Stimulated activated CD8-positive, alpha-beta memory T cell treated with anti-CD3 and anti-CD28 coated beads, Interleukin-4, amount 100 ng/mL, for 24 hours (primary cell): ENCODE measurements around the gene CNGA2.
"Not testable (repeated sequence)": the region's sequence is repeated elsewhere in the genome, so short reads cannot be mapped to it uniquely, and the experiment has no call there.

Experiments
- DNase-seq: peaks from one replicate; pipeline ENCODE4 v3.0.0-alpha.2; 2020; ENCODE audit warnings: low read depth

Gene CNGA2

GRCh38 chrX:151734446-151734845, at the start of gene CNGA2:
Gene CNGA2, plus strand, starts transcription at chrX:151734746. Its CDS starts 3,738 bp downstream, at chrX:151738484.
- DNase-seq = no peak

- DNase-seq = no peak
Measured at GRCh38 chrX:151687635-151688034, 46.9 kb upstream of the CNGA2 start.

- DNase-seq = no peak
Measured at GRCh38 chrX:151688695-151689094, 45.9 kb upstream of the CNGA2 start.

DNA sequence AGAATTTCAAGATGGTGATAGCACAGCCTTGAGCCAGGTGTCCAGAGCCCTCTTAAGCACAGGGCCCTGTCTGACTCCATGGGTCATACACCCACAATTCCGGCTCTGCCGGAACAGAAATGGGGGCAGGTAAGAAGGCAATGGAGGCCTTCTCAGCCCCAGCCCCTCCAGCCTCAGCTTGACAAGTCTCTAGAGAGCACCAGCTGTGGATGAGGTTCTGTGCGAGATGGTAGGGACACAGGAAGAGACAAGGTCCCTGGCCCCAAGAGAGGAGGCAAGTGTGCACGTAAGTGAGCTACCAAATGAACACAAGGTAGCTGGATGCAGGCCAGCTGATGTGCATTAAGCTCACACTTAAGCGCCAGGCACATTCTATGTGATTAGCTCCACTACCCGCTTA, 41.7 kb upstream of the CNGA2 start:
- no peak for DNase-seq

GRCh38 chrX:151694121-151694520, 40.4 kb upstream of the CNGA2 start:
- no peak for DNase-seq

DNA sequence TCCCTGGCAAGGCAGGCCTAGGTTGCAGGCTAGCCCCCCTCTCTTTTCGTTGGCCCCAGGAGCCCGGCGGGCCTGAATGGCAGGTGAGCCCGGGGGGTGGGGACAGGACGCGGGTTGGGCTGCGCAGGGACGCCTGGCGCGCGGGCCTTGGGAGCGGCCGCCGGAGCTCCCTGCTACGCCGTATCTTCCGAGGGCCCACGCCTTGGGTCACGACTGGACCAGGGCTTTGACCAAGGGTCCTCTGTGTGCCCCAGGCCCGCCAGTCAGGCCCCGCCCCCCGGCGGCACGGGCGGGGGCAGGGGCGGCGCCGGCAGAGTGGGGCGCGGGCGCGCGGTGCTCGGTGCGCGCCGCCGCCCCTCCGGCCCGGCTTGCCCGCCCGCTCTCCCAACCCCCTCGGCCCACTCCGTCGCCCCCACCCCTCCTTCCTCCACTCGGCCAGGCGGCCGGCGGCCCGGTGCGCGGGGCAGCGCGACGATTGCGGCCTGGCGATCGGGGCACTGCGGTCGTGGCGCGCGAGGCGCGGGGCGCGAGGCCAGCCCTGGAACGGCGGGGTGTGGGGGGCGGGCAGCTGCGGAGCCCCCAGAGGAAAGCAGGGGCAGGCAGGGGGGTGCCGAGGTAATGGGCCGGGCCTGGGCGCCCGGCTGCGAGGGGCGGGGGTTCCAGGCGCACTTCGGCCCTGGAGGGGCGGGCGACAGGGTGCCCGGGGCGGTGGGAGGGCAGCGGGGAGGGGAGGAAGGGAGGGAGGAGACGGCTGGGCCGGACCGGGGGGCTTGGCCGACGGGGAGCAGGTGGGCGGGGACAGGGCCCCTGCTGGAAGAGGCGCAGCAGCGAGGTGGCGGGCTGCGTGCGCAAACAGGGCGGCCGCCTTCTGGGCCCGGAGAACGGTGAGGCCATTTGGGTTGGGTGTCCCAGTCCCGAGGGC, 39.6 kb upstream of the CNGA2 start, which contains the start of gene PRRG3:
Gene PRRG3, plus strand, starts transcription at position 798 of the 922 bp plus-strand sequence. CDS start 3,357 bp downstream, outside the sequence.
- DNase-seq = no peak

GRCh38 chrX:151695583-151696340, 38.8 kb upstream of the CNGA2 start:
- DNase-seq = no peak

GRCh38 chrX:151697082-151697481, 37.5 kb upstream of the CNGA2 start:
- DNase-seq = not testable (repeated sequence)

GRCh38 chrX:151697522-151697921, 37.0 kb upstream of the CNGA2 start:
- no peak for DNase-seq

- DNase-seq = no peak
Measured at GRCh38 chrX:151698485-151698884, 36.1 kb upstream of the CNGA2 start.

- no peak for DNase-seq
Measured at GRCh38 chrX:151699746-151700145, 34.8 kb upstream of the CNGA2 start.

DNA sequence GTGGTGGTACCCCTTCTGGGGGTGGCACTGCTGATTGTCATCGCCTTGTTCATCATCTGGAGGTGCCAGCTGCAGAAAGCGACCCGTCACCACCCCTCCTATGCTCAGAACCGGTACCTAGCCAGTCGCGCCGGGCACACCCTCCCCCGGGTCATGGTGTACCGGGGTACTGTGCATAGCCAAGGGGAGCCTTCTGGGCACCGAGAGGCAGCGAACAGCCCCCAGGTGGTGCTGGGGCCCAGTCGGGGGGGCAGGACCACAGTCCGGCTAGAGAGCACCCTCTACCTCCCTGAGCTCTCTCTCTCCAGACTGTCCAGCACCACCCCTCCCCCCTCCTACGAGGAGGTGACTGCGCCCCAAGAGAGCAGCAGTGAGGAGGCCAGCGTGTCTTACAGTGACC, 34.0 kb upstream of the CNGA2 start:
- no peak for DNase-seq

- DNase-seq = no peak
Measured at GRCh38 chrX:151701071-151701470, 33.5 kb upstream of the CNGA2 start.

- DNase-seq = no peak
Measured at GRCh38 chrX:151701531-151701930, 33.0 kb upstream of the CNGA2 start.

DNA sequence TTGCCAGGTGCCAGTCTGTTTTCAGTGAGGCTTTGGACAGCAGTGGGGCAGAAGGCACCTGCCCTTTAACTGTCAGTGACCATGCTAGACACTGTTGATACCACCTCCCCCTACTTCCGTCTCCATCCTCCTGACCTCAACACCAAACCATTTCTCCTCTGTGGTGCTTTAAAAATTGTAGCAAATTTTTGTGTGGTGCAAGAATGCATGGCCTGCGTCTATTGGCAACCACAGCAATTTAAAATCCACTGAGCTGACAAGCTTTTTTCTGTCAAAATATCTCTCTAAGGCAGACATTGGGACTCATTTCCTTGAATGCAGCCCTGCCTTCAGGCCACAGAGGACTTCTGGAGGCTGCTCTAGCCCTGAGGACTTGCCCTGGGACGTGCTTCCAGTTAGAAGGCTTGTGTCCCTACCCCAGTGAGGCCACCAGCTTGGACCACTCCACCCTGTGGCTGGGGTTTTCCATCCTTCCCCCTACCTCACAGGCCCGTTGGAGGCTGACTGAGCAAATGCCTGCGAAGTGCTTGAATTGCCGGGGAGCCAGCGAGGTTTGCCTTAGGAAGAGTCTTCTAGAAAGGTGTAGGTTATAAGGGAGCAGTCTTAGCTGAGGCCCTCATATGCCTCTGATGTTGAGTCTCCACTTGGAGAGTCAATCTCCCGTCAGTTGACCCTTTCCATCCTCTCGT, 32.4 kb upstream of the CNGA2 start:
- DNase-seq = no peak

GRCh38 chrX:151702741-151703340, 31.7 kb upstream of the CNGA2 start:
- no peak for DNase-seq

DNA sequence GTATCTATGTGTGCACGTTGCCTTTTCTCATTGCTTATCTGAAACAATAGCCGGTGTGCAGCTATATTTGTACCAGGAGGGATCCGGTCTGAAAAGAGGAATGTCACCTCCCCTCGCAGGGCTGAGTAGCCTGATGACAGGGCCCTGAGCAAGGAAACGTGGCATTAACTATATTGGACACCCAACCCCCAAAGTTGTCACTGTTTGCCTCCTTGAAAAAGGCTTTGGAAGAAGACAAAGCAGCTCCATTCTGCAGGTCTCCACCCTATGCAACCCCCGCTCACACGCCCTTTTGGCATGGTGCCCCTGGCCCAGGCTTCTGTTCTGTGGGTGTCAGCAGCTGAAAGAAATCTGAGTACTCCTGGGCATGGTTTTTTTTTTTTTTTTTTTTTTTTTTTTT, 31.1 kb upstream of the CNGA2 start:
- no peak for DNase-seq

GRCh38 chrX:151704041-151704663, 30.4 kb upstream of the CNGA2 start:
- DNase-seq = no peak

DNA sequence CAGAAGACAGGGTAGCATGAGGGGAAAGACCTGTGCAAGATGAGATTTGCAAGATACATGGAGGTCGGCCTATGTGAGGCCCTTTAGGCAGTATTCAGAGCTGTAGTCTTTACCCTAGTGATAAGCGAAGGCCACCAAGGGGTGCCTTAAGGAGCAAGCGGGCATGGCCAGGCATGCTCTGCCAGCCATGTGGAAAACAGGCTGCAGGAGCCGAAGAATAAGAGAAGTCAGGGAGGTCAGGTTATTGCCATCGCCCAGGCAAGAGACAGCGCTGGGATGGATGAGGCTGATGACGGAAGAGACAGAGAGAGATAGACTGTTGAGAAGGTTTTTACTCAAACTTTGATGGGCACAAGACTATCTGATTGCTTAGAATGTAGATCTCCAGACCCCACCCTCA, 25.7 kb upstream of the CNGA2 start:
- DNase-seq = no peak

DNA sequence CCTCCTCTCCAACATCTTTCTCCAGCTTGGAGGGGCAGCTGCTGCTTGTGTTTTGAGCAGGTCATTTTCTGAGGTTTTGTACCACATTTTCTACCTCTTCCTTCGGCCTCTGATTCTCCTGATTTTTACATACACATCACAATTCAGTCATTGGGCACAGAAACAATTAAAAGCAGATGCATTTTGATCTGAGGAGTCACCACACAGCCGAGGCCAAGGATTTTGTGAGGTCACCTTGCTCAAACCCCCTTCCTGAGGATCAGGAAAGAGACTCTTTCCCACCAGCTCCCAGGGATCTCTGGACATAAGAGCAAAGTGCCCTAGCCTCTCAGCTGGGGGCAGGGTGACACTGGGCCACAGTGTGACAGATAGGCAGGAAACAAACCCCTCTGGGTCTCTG, 24.1 kb upstream of the CNGA2 start:
- DNase-seq = no peak

DNA sequence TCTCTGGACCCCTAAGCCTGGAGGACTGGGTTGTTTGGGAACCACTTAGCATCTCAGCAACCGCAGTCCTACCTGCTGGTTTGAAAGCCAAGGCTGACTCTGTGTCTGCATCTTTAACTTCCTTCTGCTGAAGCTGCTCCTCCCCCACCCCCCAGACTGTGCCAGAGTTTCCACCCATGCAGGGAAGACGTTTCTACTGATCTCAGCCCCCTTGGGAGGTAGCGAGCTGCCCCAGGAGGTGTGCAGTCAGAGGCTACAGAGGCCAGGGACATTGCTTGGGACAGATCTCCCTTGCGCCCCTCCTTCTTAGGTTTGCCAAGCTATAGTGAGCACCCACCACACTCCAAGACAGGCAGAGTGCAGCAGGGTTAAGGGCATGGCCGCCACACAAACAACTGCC, 23.4 kb upstream of the CNGA2 start:
- no peak for DNase-seq

DNA sequence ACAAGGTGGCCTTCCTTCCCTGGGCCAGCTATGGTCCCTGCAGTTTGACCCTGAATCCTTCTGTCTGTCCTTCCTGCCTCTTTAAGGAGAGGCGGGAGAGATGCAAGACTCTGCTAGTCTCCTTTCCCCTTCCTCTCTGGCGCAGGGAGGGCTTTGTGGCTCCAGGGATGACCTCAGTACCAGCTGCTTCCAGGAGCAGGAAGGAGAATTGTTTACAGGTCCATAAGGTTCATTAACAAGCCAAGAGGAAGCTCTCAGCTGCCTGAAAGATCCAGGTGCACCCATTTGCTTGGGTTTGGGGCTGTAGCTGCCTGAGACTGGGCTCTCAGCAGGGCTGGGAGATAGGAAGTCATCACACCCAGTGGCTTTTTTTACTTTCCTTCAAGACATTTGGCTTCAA, 22.8 kb upstream of the CNGA2 start:
- DNase-seq = no peak
